Measurements from ENCODE around the gene KCNJ12. TPM values are rescaled to one million over a fixed set of nuclear protein-coding genes. Genes with fewer than 3 reads are reported as not detected.

Gene KCNJ12
- total RNA-seq, 4 donors from 2014 or later = 1.1 to 2.5 (median 2.3) TPM

DNA sequence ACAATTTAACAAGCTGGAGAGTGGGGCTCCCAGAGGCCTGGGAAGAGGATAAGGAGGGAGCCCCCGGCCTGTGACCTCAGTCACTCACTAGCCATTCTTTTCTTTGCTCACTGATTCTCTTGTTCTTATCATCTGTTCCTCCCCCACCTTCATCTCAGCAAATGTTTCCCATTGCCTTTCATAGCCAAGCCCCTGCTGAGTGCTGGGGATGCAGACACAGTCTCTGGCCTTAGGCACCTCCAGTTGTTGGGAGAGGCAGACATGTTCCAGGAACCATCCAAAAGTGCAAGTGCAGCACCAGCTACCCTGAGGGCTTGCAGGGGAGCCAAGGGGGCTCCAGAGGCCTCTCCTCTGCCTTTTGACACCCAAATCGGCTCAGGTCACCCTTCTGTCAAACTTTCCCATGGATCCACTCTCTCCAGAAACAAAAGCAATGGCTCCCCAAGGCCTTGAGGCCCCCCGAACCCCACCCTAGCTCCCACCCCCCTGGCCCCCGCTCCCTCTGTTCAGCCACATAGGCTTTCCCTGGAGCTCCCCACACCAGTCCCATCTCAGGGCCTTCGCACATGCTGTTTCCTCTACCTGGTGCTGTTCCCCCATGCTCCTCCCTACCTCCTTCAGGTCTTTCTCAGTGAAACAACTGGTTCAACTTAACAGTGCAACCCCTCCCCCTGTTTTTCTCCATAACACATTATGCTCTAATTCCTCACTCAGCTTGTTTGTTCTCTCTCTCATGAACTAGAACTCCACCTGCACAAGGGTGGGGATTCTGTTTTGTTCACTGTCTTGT lies 14.9 kb upstream of the KCNJ12 start:
- no peak overlapping the region for H3K27ac ChIP-seq
- intact Hi-C loops (cut with DNase I; ENCODE audit: low total_unique reads) (no loop called here), in situ Hi-C loops (cut with MboI; ENCODE audit: low pct_ligation_motif_present in 1 of 4, low pct_unique_long_range_greater_than_20kb in 1 of 4, low sequenced_read_pairs in 3 of 4) (no loop called here)
- H3K9me3 ChIP-seq = no peaks in the 10 kb centered on the region
- no peak for DNase-seq
- no peak overlapping the region for H3K4me3 ChIP-seq
- 66% methylated on average over 5 of the region's 5 CpGs; no CpG with 5 or more reads in 1 of the 2 donors for WGBS, 2 donors (ENCODE audit: low coverage in 1 of 2)
- no peaks in the 10 kb centered on the region for H3K27me3 ChIP-seq
- TF ChIP-seq EP300 (IDR thresholded peaks at IDR 0.05; ENCODE audit: low read depth) = no peak
- no peak for TF ChIP-seq POLR2A (IDR thresholded peaks at IDR 0.05)
- no peak for TF ChIP-seq POLR2AphosphoS5 (IDR thresholded peaks at IDR 0.05)
- TF ChIP-seq CTCF (IDR thresholded peaks at IDR 0.05) = no peak
- H3K4me1 ChIP-seq = no peaks in the 10 kb centered on the region
- H3K36me3 ChIP-seq = no peaks in the 10 kb centered on the region

DNA sequence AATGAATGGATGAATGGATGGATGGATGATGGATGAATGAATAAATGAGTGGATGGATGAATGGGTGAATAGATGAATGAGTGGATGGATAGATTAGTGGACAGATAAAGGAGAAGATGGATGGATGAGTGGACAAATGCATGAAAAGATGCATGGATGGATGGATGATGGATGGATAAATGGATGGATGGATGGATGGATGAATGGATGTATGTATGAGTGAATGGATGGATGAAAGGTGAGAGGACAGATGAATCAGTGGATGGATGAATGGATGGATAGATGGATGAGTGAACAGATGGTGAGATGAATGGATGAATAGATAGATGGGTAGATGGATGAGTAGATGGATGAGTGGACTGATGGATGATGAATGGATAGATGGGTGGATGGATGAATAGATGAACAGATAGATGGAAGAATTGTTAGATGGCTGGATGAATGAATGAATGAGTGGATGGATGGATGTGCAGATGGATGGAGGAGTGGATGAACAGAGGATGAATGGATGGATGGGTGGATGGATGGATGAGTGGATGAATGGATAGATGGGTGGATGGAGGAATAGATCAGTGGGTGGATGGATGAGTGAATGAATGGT lies 13.7 kb upstream of the KCNJ12 start:
- TF ChIP-seq POLR2A (IDR thresholded peaks at IDR 0.05) (no peak), EP300 (IDR thresholded peaks at IDR 0.05; ENCODE audit: low read depth) (no peak), CTCF (IDR thresholded peaks at IDR 0.05) (no peak), POLR2AphosphoS5 (IDR thresholded peaks at IDR 0.05) (no peak)
- Histone ChIP-seq H3K4me3 (no peak overlapping the region), H3K27me3 (no peaks in the 10 kb centered on the region), H3K4me1 (no peaks in the 10 kb centered on the region), H3K27ac (no peak overlapping the region), H3K9me3 (no peaks in the 10 kb centered on the region), H3K36me3 (no peaks in the 10 kb centered on the region)
- DNase-seq = no peak
- in situ Hi-C loops (cut with MboI; ENCODE audit: low pct_ligation_motif_present in 1 of 4, low pct_unique_long_range_greater_than_20kb in 1 of 4, low sequenced_read_pairs in 3 of 4) = no loop called here
- intact Hi-C loops (cut with DNase I; ENCODE audit: low total_unique reads) = no loop called here

DNA sequence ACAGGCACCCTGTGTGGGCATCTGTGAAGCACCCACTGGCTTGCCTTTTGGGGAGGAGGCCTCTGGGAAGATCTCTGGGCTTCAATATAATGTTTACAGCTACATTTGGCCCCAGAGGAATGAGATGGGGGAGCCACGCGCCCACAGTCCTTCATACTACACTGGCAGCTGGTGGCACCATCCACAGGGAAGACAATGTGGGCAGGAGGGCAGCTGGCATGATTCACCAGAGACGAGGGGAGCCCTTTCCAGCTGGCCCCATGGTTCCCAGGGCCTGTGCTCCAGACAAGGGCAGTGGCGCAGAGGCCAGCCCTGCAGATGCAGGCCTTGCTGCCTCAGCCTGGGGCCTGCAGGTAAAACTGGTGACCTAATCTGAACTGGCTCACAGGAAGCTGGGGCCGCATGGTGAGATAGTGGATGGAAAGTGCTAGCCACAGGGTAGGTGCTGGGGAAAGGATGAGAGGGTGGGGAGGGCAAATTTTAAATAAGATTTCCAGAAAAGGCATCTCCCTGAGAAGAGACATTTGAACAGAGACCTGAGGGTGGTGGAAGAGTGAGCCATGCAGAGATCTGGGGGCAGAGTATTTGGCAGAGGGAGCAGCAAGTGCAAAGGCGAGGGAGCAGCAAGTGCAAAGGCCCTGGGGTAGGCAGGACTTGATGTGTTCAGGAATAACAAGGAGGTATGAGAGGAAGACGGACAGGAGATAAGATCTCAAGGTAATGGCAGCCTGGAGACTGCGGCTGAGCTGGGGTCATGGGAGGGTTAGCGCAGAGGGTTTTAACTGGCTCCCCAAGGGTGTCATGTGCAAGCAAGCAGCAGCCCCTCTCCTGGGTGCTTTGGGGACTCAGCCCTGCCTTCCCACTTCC lies 12.1 kb upstream of the KCNJ12 start:
- no peaks in the 10 kb centered on the region for H3K9me3 ChIP-seq
- no peaks in the 10 kb centered on the region for H3K27me3 ChIP-seq
- H3K36me3 ChIP-seq = no peaks in the 10 kb centered on the region
- H3K27ac ChIP-seq = no peak overlapping the region
- no peaks in the 10 kb centered on the region for H3K4me1 ChIP-seq
- intact Hi-C loops (cut with DNase I; ENCODE audit: low total_unique reads) (no loop called here), in situ Hi-C loops (cut with MboI; ENCODE audit: low pct_ligation_motif_present in 1 of 4, low pct_unique_long_range_greater_than_20kb in 1 of 4, low sequenced_read_pairs in 3 of 4) (no loop called here)
- TF ChIP-seq POLR2A (IDR thresholded peaks at IDR 0.05) (no peak), EP300 (IDR thresholded peaks at IDR 0.05; ENCODE audit: low read depth) (no peak), CTCF (IDR thresholded peaks at IDR 0.05) (no peak), POLR2AphosphoS5 (IDR thresholded peaks at IDR 0.05) (no peak)
- no peak overlapping the region for H3K4me3 ChIP-seq
- 84 to 87% methylated on average over 5 to 9 of the region's 9 CpGs for WGBS, 2 donors (ENCODE audit: low coverage in 1 of 2)
- no peak for DNase-seq

DNA sequence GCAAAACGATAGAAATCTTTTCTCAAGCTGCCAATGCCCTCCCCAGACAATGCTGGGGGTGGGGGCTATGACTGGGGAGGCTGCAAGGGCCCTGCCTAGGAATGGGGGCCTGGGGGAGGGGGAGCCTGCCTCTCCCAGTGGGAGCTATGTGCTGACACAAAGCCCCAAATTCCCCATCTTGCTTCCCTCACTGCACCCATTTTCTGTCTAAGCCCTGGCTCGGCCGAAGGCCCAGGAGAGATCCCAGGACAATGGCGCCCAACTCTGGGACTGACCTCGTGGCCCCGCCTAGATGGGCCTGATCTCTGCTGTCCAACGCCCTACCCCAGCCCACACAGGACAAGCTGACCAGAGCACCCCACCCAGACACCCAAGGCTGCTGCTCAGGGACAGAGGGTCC lies 11.1 kb upstream of the KCNJ12 start:
- Histone ChIP-seq H3K27me3 (no peaks in the 10 kb centered on the region), H3K9me3 (no peaks in the 10 kb centered on the region), H3K4me3 (no peak overlapping the region), H3K27ac (no peak overlapping the region), H3K4me1 (no peaks in the 10 kb centered on the region), H3K36me3 (no peaks in the 10 kb centered on the region)
- intact Hi-C loops (cut with DNase I; ENCODE audit: low total_unique reads) (no loop called here), in situ Hi-C loops (cut with MboI; ENCODE audit: low pct_ligation_motif_present in 1 of 4, low pct_unique_long_range_greater_than_20kb in 1 of 4, low sequenced_read_pairs in 3 of 4) (no loop called here)
- 78% methylated on average over 7 of the region's 7 CpGs; no CpG with 5 or more reads in 1 of the 2 donors for whole genome bisulfite sequencing, 2 donors (ENCODE audit: low coverage in 1 of 2)
- TF ChIP-seq EP300 (IDR thresholded peaks at IDR 0.05; ENCODE audit: low read depth) (no peak), POLR2AphosphoS5 (IDR thresholded peaks at IDR 0.05) (no peak), POLR2A (IDR thresholded peaks at IDR 0.05) (no peak), CTCF (IDR thresholded peaks at IDR 0.05) (no peak)
- no peak for DNase-seq

Measured in transverse colon (tissue), 4 donors.